CD4-positive, alpha-beta T cell treated with Interleukin-4 for 1 hour (primary cell): ENCODE measurements around the gene XRCC4.

Experiments used
- DNase-seq, 2 donors: peaks; one replicate each; pipeline ENCODE4 v3.0.0-alpha.2; 2020 to 2022

The XRCC4 gene

DNA sequence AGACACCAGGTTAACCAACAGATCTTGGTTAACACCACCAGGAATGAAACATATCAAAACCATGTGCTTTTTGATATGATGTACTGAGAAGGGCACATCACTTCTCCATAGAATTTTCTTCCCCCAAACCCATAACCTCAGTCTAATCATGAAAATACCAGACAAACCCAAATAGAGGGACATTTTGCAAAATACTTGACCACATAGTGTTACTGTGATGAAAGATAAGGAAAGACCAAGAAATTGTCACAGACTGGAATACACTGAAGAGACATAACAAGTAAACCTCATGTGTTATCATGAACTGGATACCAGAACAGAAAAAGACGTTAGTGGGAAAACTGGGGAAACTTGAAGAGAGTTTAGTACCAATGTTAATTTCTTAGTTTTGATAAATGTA, 319.3 kb downstream of the XRCC4 start:
- DNase-seq = no peak

DNA sequence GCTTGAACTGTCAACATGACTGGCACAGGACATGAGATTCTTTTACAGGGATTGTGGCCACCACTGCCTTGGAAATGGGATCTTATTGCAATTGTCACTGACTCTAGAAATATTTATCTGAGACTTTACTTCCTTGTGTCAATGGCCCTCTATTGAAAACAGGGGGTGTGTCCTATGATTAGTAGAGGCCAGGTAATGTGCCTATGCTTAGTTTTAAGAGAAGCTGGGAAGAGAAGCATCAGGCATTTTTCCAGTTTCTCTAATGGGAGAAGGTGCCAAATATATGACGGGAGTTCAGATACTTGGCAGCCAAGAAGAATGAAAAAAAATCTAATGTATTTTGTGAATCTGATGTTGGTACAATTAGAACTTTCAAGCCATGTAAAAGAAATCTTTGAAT, 320.3 kb downstream of the XRCC4 start:
- no peak for DNase-seq

DNA sequence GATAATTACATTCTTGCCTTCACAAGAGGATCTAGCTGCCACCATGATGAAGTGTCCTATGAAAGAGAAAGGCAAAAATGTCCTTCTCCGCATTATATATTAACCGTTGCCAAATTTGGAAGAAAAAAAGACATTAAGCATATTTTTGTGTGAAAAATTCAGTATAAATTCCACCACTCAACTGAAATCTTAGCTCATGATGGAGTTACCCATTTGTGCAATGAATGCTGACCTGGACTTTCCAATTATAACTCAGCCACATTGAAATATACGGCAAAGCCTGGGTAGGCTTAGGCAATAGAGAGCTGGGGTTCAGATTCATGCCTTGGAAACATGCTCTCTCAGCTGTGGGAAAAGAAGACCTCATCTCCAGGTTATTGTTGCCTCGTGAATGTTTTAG, 322.9 kb downstream of the XRCC4 start:
- no peak for DNase-seq

DNA sequence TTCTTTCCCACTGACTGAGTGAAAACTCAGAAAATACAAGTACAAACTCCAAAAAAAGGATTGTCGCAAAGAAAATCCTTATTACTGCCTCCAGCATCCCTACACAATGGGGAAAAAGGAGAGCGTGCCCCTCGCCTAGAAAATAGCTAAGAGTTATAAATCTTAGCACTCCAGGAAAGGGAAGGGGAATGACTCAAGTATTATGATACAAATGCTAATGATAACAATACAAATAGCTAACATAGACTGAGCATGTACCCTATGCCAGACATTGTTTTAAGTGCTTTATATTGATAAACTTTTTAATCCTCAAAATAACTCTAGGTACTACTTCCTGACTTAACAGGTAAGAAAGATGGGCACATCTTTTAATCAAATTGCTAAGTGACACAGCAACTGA, 323.4 kb downstream of the XRCC4 start:
- DNase-seq = no peak

DNA sequence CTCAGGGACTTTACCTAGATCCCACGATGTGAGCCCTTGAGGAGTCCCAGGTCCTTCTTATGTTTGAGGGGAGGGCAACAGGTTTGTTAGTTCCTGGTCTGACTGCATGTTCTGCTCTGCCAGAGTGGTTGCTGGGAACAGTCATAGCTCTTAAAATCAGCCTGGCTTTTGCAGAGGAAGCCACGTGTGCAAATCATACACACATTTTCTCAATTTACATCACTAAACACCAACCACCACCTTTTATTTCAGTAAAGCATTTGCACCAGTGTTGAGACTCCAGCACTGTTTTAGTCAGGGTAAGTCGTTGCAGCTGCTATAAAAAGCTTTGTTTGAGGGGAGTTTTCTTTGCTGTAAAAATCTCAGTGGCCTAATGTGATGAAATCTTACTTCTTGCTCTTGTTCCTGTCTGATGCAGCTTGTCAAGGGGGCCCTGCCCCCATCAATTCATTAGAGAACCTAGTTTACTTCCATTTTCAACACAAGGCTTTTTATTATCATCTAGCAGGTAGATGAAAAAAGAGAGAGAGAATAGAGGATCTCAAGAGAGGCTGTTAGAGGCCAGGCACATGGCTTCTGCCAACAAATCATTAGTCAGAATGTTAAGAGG, 323.9 kb downstream of the XRCC4 start:
- DNase-seq = no peak

DNA sequence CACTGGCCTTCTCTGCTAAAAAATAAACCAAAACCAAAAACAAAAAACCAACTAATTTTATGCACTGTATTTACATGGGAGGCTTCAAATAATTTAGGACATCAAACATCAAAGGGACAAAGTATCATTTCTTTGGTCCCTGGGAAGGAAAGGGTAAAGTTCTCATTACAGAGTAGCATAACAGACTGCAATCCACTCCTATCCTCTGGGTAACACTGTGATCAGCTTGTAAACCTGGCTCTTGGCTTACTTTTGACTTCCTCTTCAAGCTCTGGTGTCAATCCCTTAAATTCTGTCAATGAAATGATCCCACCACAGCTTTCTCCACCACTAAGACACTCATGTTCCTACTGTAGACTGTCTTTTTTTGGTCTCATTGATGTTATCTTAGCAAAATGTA, 324.4 kb downstream of the XRCC4 start:
- no peak for DNase-seq
